Measurements from ENCODE around the gene NSUN4. TPM values are rescaled to one million over a fixed set of nuclear protein-coding genes. Genes with fewer than 3 reads are reported as not detected.

Gene NSUN4
- total and polyA plus RNA-seq, 8 donors = 1.2 to 56.7 (median 11.4) TPM

GRCh38 chr1:46405724-46406123, 65.1 kb downstream of the NSUN4 start:
- 74 to 88% (median 81%) methylated on average over 10 to 17 of the region's 17 CpGs for WGBS, 5 donors
- H3K36me3 ChIP-seq = peaks cover 0 to 44% (median 27%) of the 10 kb centered on the region in 4 donors

GRCh38 chr1:46406881-46407608, 66.4 kb downstream of the NSUN4 start:
- Histone ChIP-seq H3K27ac (no peak overlapping the region), H3K36me3 (peaks cover 0 to 53% (median 37%) of the 10 kb centered on the region in 4 donors), H3K4me3 (peak overlapping the region; percentile 7 to 26 (median 24)), H3K9me3 (no peaks in the 10 kb centered on the region), H3K27me3 (no peaks in the 10 kb centered on the region), H3K4me1 (peaks cover 12 to 29% (median 17%) of the 10 kb centered on the region in 4 donors)
- no peak for DNase-seq
- no peak for TF ChIP-seq POLR2AphosphoS5 (IDR thresholded peaks at IDR 0.05)
- WGBS, 5 donors = 72 to 85% (median 81%) methylated on average over 13 of the region's 13 CpGs
- intact Hi-C loops (cut with DNase I; ENCODE audit: low total_unique reads) = loop anchor here (5.0 kb wide), 1 partner anchor 120 kb away; no protein-coding TSS in a partner anchor

More at GRCh38 chr1:46405724-46406123, 65.1 kb downstream of the NSUN4 start:
- H3K9me3 ChIP-seq = no peaks in the 10 kb centered on the region
- no peak for DNase-seq
- H3K27ac ChIP-seq = no peak overlapping the region
- H3K4me3 ChIP-seq = no peak overlapping the region
- no peaks in the 10 kb centered on the region for H3K27me3 ChIP-seq
- H3K4me1 ChIP-seq = peaks cover 21 to 40% (median 28%) of the 10 kb centered on the region in 4 donors
- intact Hi-C loops (cut with DNase I; ENCODE audit: low total_unique reads) = loop anchor here (5.0 kb wide), 1 partner anchor 122 kb away; no protein-coding TSS in a partner anchor
- TF ChIP-seq POLR2AphosphoS5 (IDR thresholded peaks at IDR 0.05) = no peak
- TF ChIP-seq POLR2A (IDR thresholded peaks at IDR 0.05) = no peak
- TF ChIP-seq EP300 (IDR thresholded peaks at IDR 0.05) = no peak
- no peak for TF ChIP-seq CTCF (IDR thresholded peaks at IDR 0.05)

- Histone ChIP-seq H3K9me3 (no peaks in the 10 kb centered on the region), H3K27ac (no peak overlapping the region), H3K27me3 (no peaks in the 10 kb centered on the region), H3K4me3 (no peak overlapping the region), H3K36me3 (peaks cover under 1 to 59% (median 41%) of the 10 kb centered on the region in 4 donors), H3K4me1 (peaks cover 6 to 23% (median 11%) of the 10 kb centered on the region in 4 donors)
- WGBS, 5 donors = 93 to 97% (median 93%) methylated on average over 9 of the region's 9 CpGs
- intact Hi-C loops (cut with DNase I; ENCODE audit: low total_unique reads) = loop anchor here (5.0 kb wide), 1 partner anchor 120 kb away; no protein-coding TSS in a partner anchor
- DNase-seq = no peak
- TF ChIP-seq POLR2AphosphoS5 (IDR thresholded peaks at IDR 0.05) = no peak
- TF ChIP-seq EP300 (IDR thresholded peaks at IDR 0.05) = no peak
- no peak for TF ChIP-seq POLR2A (IDR thresholded peaks at IDR 0.05)
- TF ChIP-seq CTCF (IDR thresholded peaks at IDR 0.05) = no peak
These were observed 67.0 kb downstream of the NSUN4 start for GRCh38 chr1:46407636-46408035.

GRCh38 chr1:46408356-46409062, 67.9 kb downstream of the NSUN4 start:
- no peak overlapping the region for H3K4me3 ChIP-seq
- peaks cover 5 to 19% (median 9%) of the 10 kb centered on the region in 4 donors for H3K4me1 ChIP-seq
- TF ChIP-seq POLR2A (IDR thresholded peaks at IDR 0.05) (no peak), POLR2AphosphoS5 (IDR thresholded peaks at IDR 0.05) (no peak)
- intact Hi-C loops (cut with DNase I; ENCODE audit: low total_unique reads) = loop anchor here (5.0 kb wide), 1 partner anchor 119 kb away; no protein-coding TSS in a partner anchor
- H3K27ac ChIP-seq = no peak overlapping the region
- 93 to 97% (median 96%) methylated on average over 10 to 12 of the region's 12 CpGs for WGBS, 5 donors
- no peaks in the 10 kb centered on the region for H3K27me3 ChIP-seq
- no peaks in the 10 kb centered on the region for H3K9me3 ChIP-seq
- no peak for DNase-seq
- H3K36me3 ChIP-seq = peaks cover 5 to 66% (median 49%) of the 10 kb centered on the region in 4 donors

GRCh38 chr1:46409063-46409372, 68.4 kb downstream of the NSUN4 start:
- Histone ChIP-seq H3K9me3 (no peaks in the 10 kb centered on the region), H3K4me1 (peaks cover 5 to 19% (median 9%) of the 10 kb centered on the region in 4 donors), H3K4me3 (no peak overlapping the region), H3K27me3 (no peaks in the 10 kb centered on the region), H3K27ac (no peak overlapping the region), H3K36me3 (peaks cover 5 to 69% (median 54%) of the 10 kb centered on the region in 4 donors)
- WGBS, 5 donors = 93 to 100% (median 94%) methylated on average over 1 of the region's 1 CpG
- DNase-seq = no peak
- intact Hi-C loops (cut with DNase I; ENCODE audit: low total_unique reads) = loop anchor here (5.0 kb wide), 1 partner anchor 118 kb away; no protein-coding TSS in a partner anchor
- no peak for TF ChIP-seq POLR2AphosphoS5 (IDR thresholded peaks at IDR 0.05)
- TF ChIP-seq POLR2A (IDR thresholded peaks at IDR 0.05) = no peak
- TF ChIP-seq EP300 (IDR thresholded peaks at IDR 0.05) = no peak
